ENCODE results near the gene PDZD4. TPM values are rescaled to one million over a fixed set of nuclear protein-coding genes. Genes with fewer than 3 reads are reported as not detected.

The PDZD4 gene
- total RNA-seq, 3 donors from 2014 or later (not counting 1 experiment from before 2014, with no cell fraction given), result 101 to 177 (median 157) TPM

GRCh38 chrX:153766098-153766817, 64.1 kb downstream of the PDZD4 start:
- Mint-ChIP-seq H3K4me1 (peaks cover 0 to 20% of the 10 kb centered on the region in 2 donors), H3K27me3 (ENCODE audit: low read depth in 2 of 2) (no peaks in the 10 kb centered on the region), H3K27ac (no peak overlapping the region), H3K4me3 (no peak overlapping the region), H3K9me3 (no peaks in the 10 kb centered on the region), H3K36me3 (no peaks in the 10 kb centered on the region)
- no peak overlapping the region for H3K27ac ChIP-seq (ENCODE audit: low read length)
- peaks cover 18% of the 10 kb centered on the region for H3K4me1 ChIP-seq (ENCODE audit: control insufficient read depth, insufficient read depth, low read length)
- intact Hi-C loops (cut with micrococcal nuclease), result no loop called here
- H3K4me3 ChIP-seq (ENCODE audit: low read length), result no peak overlapping the region
- DNase-seq, result peak in 1 of 2 donors; percentile 20
- H3K9me3 ChIP-seq (ENCODE audit: control insufficient read depth, insufficient read depth, low read length), result no peaks in the 10 kb centered on the region
- H3K27me3 ChIP-seq (ENCODE audit: control insufficient read depth, insufficient read depth, low read length), result no peaks in the 10 kb centered on the region
- no peak for TF ChIP-seq CTCF (IDR thresholded peaks at IDR 0.05)
- H3K36me3 ChIP-seq (ENCODE audit: control insufficient read depth, insufficient read depth, low read length), result no peaks in the 10 kb centered on the region
- 26% methylated on average over 19 of the region's 21 CpGs for WGBS (ENCODE audit: insufficient coverage)
- peak in 1 of 3 donors; percentile 62 for ATAC-seq

- H3K9me3 ChIP-seq (ENCODE audit: control insufficient read depth, insufficient read depth, low read length), result no peaks in the 10 kb centered on the region
- H3K27ac ChIP-seq (ENCODE audit: low read length), result no peak overlapping the region
- H3K27me3 ChIP-seq (ENCODE audit: control insufficient read depth, insufficient read depth, low read length), result no peaks in the 10 kb centered on the region
- Mint-ChIP-seq H3K27me3 (ENCODE audit: low read depth in 2 of 2) (no peaks in the 10 kb centered on the region), H3K9me3 (no peaks in the 10 kb centered on the region), H3K4me1 (peaks cover 0 to 20% of the 10 kb centered on the region in 2 donors), H3K27ac (no peak overlapping the region), H3K36me3 (no peaks in the 10 kb centered on the region), H3K4me3 (no peak overlapping the region)
- DNase-seq, result no peak
- intact Hi-C loops (cut with micrococcal nuclease), result no loop called here
- H3K4me1 ChIP-seq (ENCODE audit: control insufficient read depth, insufficient read depth, low read length), result peaks cover 18% of the 10 kb centered on the region
- no peak overlapping the region for H3K4me3 ChIP-seq (ENCODE audit: low read length)
- no peak for TF ChIP-seq CTCF (IDR thresholded peaks at IDR 0.05)
- no peak for ATAC-seq
- no peaks in the 10 kb centered on the region for H3K36me3 ChIP-seq (ENCODE audit: control insufficient read depth, insufficient read depth, low read length)
- WGBS (ENCODE audit: insufficient coverage), result 76% methylated on average over 27 of the region's 27 CpGs
Measured at GRCh38 chrX:153765138-153766079, 64.9 kb downstream of the PDZD4 start.

- no peak for TF ChIP-seq CTCF (IDR thresholded peaks at IDR 0.05)
- H3K36me3 Mint-ChIP-seq, result no peaks in the 10 kb centered on the region
- Histone ChIP-seq H3K36me3 (ENCODE audit: control insufficient read depth, insufficient read depth, low read length) (no peaks in the 10 kb centered on the region), H3K27me3 (ENCODE audit: control insufficient read depth, insufficient read depth, low read length) (no peaks in the 10 kb centered on the region), H3K4me3 (ENCODE audit: low read length) (no peak overlapping the region), H3K27ac (ENCODE audit: low read length) (no peak overlapping the region), H3K9me3 (ENCODE audit: control insufficient read depth, insufficient read depth, low read length) (no peaks in the 10 kb centered on the region), H3K4me1 (ENCODE audit: control insufficient read depth, insufficient read depth, low read length) (peaks cover 18% of the 10 kb centered on the region)
- DNase-seq (no peak), ATAC-seq (no peak)
- 97% methylated on average over 6 of the region's 7 CpGs for WGBS (ENCODE audit: insufficient coverage)
- no peak overlapping the region for H3K27ac Mint-ChIP-seq
- no peaks in the 10 kb centered on the region for H3K27me3 Mint-ChIP-seq (ENCODE audit: low read depth in 2 of 2)
- intact Hi-C loops (cut with micrococcal nuclease), result loop anchor here (1.0 to 5.0 kb wide), 2 partner anchors 189 to 203 kb away; no protein-coding TSS in a partner anchor
- no peak overlapping the region for H3K4me3 Mint-ChIP-seq
- H3K9me3 Mint-ChIP-seq, result no peaks in the 10 kb centered on the region
- H3K4me1 Mint-ChIP-seq, result peaks cover 0 to 20% of the 10 kb centered on the region in 2 donors
Measured at GRCh38 chrX:153764786-153765137, 65.6 kb downstream of the PDZD4 start.
